HUES48 (cell line): ENCODE data around the gene UPK3A.
"Not testable (repeated sequence)": the region's sequence is repeated elsewhere in the genome, so short reads cannot be mapped to it uniquely, and the experiment has no call there.

Experiments used
- H3K27ac ChIP-seq: one replicate; pipeline ENCODE4 v1.7.0; 2013; ENCODE audit warnings: low read depth, low read length, inconsistent platforms
- H3K27me3 ChIP-seq: 2 replicates; pipeline ENCODE4 v1.6.1; 2013; ENCODE audit warnings: mild to moderate bottlenecking, low read length; ENCODE audit not compliant: control insufficient read depth, insufficient read depth
- H3K36me3 ChIP-seq: 2 replicates; pipeline ENCODE4 v1.6.1; 2013; ENCODE audit warnings: low read length; ENCODE audit not compliant: control insufficient read depth, insufficient read depth
- H3K4me1 ChIP-seq: 2 replicates; pipeline ENCODE4 v1.6.1; 2013; ENCODE audit warnings: mild to moderate bottlenecking, low read length; ENCODE audit not compliant: control insufficient read depth, insufficient read depth
- H3K4me3 ChIP-seq: 2 replicates; pipeline ENCODE4 v1.5.1; 2013; ENCODE audit warnings: mild to moderate bottlenecking, low read depth, low read length
- H3K9ac ChIP-seq: 2 replicates; pipeline ENCODE4 v1.6.1; 2013; ENCODE audit warnings: mild to moderate bottlenecking, low read depth, low read length, moderate library complexity
- H3K9me3 ChIP-seq: 2 replicates; pipeline ENCODE4 v1.6.1; 2013; ENCODE audit warnings: low read length; ENCODE audit not compliant: control insufficient read depth, insufficient read depth

UPK3A gene

DNA sequence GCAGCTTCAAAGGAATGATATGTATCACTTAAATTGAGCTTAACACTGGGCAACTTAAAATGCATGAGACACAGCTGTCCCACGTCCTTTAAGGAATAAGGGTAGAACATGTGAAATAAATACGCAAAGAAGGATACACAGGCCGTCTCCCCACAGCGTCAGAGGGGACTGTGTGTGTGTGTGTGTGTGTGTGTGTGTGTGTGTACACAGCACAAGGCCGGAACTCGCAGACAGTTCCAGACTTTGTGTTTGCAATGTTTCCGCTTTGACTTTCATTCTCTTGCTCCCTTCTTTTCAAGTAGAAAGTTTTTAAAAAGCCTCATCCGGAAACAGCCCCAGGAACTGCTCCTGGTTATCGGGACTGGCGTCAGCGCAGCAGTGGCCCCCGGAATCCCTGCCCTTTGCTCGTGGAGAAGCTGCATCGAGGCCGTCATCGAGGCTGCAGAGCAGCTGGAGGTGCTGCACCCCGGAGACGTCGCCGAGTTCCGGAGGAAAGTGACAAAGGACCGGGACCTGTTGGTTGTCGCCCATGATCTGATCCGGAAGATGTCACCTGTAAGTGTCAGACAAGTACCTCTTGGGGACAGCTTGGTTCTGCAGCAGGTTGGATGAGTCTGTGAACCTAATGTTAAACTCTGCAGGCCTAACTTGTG, 38.2 kb downstream of the UPK3A start:
- Histone ChIP-seq H3K4me1 (peaks cover 7% of the 10 kb centered on the region), H3K9me3 (no peaks in the 10 kb centered on the region), H3K36me3 (peaks cover 36% of the 10 kb centered on the region), H3K27me3 (no peaks in the 10 kb centered on the region), H3K9ac (no peak overlapping the region), H3K27ac (no peak overlapping the region), H3K4me3 (no peak overlapping the region)

DNA sequence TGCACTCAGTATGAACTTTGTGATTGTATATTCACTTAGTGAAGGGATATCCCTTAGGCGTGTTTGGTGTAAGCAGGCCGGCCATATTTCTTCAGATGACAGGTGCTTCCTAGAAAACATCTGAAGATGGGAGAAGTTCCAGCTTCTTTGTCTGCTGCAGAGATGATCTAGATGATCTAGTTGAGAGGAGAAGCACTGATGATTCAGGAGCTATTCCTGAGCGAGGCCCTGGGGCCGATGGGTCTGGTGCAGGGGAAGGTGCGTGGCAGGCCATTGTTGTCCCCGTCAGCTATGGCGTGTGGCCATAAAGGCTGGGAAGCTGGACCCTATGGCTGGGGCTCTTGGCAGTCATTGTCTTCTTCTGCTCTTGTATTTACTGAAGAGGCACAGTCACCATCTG, 38.9 kb downstream of the UPK3A start:
- Histone ChIP-seq H3K4me1 (no peaks in the 10 kb centered on the region), H3K27me3 (no peaks in the 10 kb centered on the region), H3K27ac (no peak overlapping the region), H3K4me3 (no peak overlapping the region), H3K36me3 (peaks cover 36% of the 10 kb centered on the region), H3K9me3 (no peaks in the 10 kb centered on the region), H3K9ac (no peak overlapping the region)

DNA sequence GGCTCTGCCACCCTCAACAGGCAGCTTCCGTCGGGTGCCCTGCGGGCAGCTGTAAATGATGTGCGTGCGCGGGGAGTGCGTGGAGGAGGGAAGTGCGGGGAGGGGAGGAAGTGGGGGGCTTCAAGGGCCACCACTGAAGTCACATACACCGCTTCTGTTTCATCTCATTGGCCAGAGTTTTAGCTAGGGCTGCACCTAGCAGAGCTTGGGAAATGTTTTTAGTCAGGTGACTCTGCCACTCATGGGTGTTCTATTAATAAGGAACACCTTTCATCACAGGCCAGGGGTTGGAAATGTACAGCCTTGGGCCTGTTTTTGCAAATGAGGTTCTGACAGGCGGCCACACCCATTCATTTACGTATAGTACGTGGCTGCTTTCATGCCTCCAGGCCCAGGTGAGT, 39.6 kb downstream of the UPK3A start:
- Histone ChIP-seq H3K4me3 (no peak overlapping the region), H3K36me3 (peaks cover 39% of the 10 kb centered on the region), H3K4me1 (no peaks in the 10 kb centered on the region), H3K9me3 (no peaks in the 10 kb centered on the region), H3K9ac (no peak overlapping the region), H3K27ac (no peak overlapping the region), H3K27me3 (no peaks in the 10 kb centered on the region)

DNA sequence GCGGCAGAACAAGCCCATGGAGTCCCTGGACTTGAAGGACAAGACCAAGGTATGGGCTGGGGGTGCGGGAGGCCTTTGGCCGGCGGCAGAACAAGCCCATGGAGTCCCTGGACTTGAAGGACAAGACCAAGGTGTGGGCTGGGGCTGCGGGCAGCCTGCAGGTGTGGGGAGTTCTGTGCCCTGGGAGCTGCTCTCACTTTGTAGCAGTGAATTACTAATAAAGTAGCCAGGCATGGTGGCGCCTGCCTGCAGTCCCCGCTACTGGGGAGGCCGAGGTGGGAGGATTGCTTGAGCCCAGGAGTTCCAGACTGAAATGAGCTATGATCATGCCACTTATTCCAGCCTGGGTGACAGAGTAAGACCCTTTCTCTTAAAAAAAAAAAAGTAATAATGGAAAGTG, 43.5 kb downstream of the UPK3A start:
- H3K36me3 ChIP-seq, result peaks cover 44% of the 10 kb centered on the region
- H3K9ac ChIP-seq, result not testable (repeated sequence)

GRCh38 chr22:45328822-45329529, 44.2 kb downstream of the UPK3A start:
- H3K4me3 ChIP-seq, result no peak overlapping the region
- no peaks in the 10 kb centered on the region for H3K9me3 ChIP-seq
- peaks cover 42% of the 10 kb centered on the region for H3K36me3 ChIP-seq
- no peaks in the 10 kb centered on the region for H3K27me3 ChIP-seq
- H3K4me1 ChIP-seq, result no peaks in the 10 kb centered on the region
- no peak overlapping the region for H3K27ac ChIP-seq
- H3K9ac ChIP-seq, result no peak overlapping the region

More for the DNA sequence above, 43.5 kb downstream of the UPK3A start:
- not testable (repeated sequence) for H3K4me1 ChIP-seq, H3K27me3 ChIP-seq, H3K9me3 ChIP-seq, H3K4me3 ChIP-seq, H3K27ac ChIP-seq

- H3K9ac ChIP-seq, result no peak overlapping the region
- H3K9me3 ChIP-seq, result no peaks in the 10 kb centered on the region
- H3K36me3 ChIP-seq, result peaks cover 41% of the 10 kb centered on the region
- H3K27me3 ChIP-seq, result no peaks in the 10 kb centered on the region
- H3K27ac ChIP-seq, result no peak overlapping the region
- H3K4me1 ChIP-seq, result no peaks in the 10 kb centered on the region
- no peak overlapping the region for H3K4me3 ChIP-seq
Observed at GRCh38 chr22:45329530-45329936, 44.8 kb downstream of the UPK3A start.

DNA sequence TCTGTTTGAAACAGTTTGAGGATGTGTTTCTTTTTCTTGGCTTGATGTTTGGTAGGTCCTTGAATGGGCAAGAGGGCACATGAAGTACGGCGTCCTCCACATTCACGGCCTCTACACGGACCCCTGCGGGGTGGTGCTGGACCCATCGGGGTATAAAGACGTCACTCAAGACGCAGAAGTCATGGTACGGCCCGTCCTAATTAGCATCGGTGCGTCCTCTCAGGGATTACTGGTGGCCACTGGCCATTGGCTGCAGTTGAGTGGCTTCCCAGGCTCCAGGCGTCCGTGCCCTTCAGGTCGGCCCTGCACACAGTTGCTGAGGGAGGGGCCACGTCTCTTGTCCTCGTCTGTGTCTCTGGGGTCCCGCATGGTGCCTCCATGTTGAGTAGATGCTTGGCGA, 45.8 kb downstream of the UPK3A start:
- H3K27ac ChIP-seq, result no peak overlapping the region
- H3K9ac ChIP-seq, result no peak overlapping the region
- H3K27me3 ChIP-seq, result no peaks in the 10 kb centered on the region
- no peaks in the 10 kb centered on the region for H3K9me3 ChIP-seq
- peaks cover 47% of the 10 kb centered on the region for H3K36me3 ChIP-seq
- no peak overlapping the region for H3K4me3 ChIP-seq
- H3K4me1 ChIP-seq, result no peaks in the 10 kb centered on the region

- H3K4me1 ChIP-seq, result no peaks in the 10 kb centered on the region
- H3K36me3 ChIP-seq, result peaks cover 52% of the 10 kb centered on the region
- H3K4me3 ChIP-seq, result no peak overlapping the region
- H3K27ac ChIP-seq, result no peak overlapping the region
- no peak overlapping the region for H3K9ac ChIP-seq
- no peaks in the 10 kb centered on the region for H3K9me3 ChIP-seq
- no peaks in the 10 kb centered on the region for H3K27me3 ChIP-seq
Observed at GRCh38 chr22:45331486-45331885, 46.7 kb downstream of the UPK3A start.

DNA sequence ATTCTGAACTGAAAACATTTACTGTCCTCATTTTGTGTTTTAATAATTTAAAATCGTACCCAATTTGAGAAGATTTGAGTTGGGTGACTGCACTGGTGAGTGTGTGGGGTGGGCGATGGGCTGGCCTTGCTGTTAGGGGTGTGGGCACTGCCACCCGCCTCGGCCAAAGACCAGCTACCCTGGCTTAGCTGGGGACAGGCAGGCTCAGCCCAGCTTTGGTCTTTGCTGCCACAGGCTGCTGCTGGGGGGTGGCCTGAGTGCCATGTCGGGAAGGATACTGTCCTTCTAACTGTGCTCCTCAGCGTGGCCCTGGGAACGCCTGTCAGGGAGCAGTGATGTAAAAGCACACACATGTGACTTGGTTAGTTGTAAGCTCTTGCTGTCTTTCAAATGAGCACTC, 47.3 kb downstream of the UPK3A start:
- Histone ChIP-seq H3K4me1 (no peaks in the 10 kb centered on the region), H3K36me3 (peaks cover 55% of the 10 kb centered on the region), H3K4me3 (no peak overlapping the region), H3K9ac (no peak overlapping the region), H3K27ac (no peak overlapping the region), H3K27me3 (no peaks in the 10 kb centered on the region), H3K9me3 (no peaks in the 10 kb centered on the region)

DNA sequence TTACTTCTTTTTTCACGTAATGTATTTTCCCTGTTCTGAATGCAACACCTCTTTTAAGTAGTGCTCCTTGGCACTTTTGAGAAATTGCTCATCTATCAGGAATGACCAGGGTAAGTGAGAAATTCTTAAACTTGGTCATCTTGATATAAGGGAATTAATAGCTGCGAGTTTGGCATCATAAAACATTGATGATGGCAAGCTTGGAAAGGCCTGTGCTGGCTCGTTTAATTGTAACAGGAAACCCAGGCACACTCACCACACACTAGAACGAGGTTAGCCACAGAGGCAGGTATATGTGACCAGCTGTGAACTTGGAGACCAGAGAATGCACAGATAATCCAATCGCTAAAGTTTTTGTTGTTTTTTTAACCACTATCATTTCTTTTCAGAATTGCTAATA, 49.3 kb downstream of the UPK3A start:
- no peaks in the 10 kb centered on the region for H3K27me3 ChIP-seq
- H3K36me3 ChIP-seq, result peaks cover 44% of the 10 kb centered on the region
- H3K27ac ChIP-seq, result no peak overlapping the region
- no peak overlapping the region for H3K9ac ChIP-seq
- no peak overlapping the region for H3K4me3 ChIP-seq
- H3K9me3 ChIP-seq, result no peaks in the 10 kb centered on the region
- H3K4me1 ChIP-seq, result no peaks in the 10 kb centered on the region

DNA sequence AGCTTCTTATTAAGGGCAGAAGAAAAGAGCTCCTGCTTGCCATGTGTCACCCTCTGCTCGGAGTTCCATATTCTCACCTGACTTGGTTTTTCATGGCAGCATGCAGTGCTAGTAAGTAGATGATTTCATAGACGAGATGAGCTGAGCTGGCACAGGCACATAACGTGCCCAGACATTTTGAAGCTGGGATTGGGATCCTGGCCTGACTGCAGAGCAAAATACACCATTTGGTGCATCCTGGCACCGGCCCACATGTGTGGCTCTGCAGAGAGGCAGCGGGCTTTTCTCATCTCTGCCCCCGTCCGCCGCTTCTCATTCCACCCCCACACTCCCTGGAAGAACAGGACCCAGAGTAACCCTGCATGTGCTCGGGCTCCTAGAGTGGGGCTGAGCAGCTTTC, 49.8 kb downstream of the UPK3A start:
- Histone ChIP-seq H3K9me3 (no peaks in the 10 kb centered on the region), H3K4me1 (no peaks in the 10 kb centered on the region), H3K36me3 (peaks cover 44% of the 10 kb centered on the region), H3K27me3 (no peaks in the 10 kb centered on the region), H3K27ac (no peak overlapping the region), H3K4me3 (no peak overlapping the region), H3K9ac (no peak overlapping the region)
